Bronchial epithelial cell (primary cell): ENCODE results near the gene METTL4. TPM values are rescaled to one million over a fixed set of nuclear protein-coding genes. Genes with fewer than 3 reads are reported as not detected.
A peak's percentile ranks its signal among the peaks of the same experiment; 100 is the strongest.

Experiments
- DNase-seq: peaks from one replicate; pipeline ENCODE4 v3.0.0-alpha.2; 2010; ENCODE audit warnings: low read depth
- FAIRE-seq: peaks from 2 replicates; lab custom pipeline; 2011; peaks lifted over from hg19 to GRCh38; lab: Jason Lieb, UNC
- H3K27me3 ChIP-seq: 2 replicates; pipeline ENCODE4 v1.5.1; 2011; ENCODE audit warnings: low read length; ENCODE audit not compliant: control insufficient read depth, insufficient read depth
- H3K36me3 ChIP-seq: 2 replicates; pipeline ENCODE4 v1.5.1; 2011; ENCODE audit warnings: low read length; ENCODE audit not compliant: control insufficient read depth, insufficient read depth
- H3K4me3 ChIP-seq: 2 replicates; pipeline ENCODE4 v1.5.1; 2011; ENCODE audit warnings: mild to moderate bottlenecking, low read depth, low read length, control low read depth
- total RNA-seq: library from RNA; depleted of rRNA; stranded (reverse); fragments of >200 nt; gene quantifications from 2 replicates; pipeline ENCODE4 v1.2.1, GENCODE V29; 2014
- TF ChIP-seq, protein P1 (sequence below): IDR thresholded peaks from 2 replicates; pipeline ENCODE4 v1.5.1; 2011; ENCODE audit warnings: mild to moderate bottlenecking, moderate library complexity, low read length, control low read depth, inconsistent platforms; ENCODE audit not compliant: insufficient read depth, severe bottlenecking

METTL4 gene
- total RNA-seq, 1 donor from 2014 or later: 8.2 TPM

DNA sequence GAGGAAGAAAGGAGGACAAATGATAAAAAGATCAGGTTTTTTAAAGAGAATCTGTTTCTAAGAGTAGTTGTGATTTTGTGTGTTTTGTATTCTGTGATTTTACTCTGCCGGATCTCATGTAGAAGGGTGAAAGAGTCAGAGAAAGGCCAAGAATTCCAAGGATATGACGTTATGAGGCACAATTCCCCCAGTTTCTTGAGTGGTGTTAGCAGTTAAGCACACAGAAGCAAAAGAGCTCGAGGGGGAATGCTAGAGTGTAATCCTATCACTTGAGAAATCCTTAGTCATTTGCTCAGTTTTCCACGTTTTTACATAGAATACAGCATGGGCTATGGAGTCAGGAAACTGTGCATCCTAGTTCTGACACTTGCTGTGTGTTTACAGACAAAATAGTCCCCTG is 34.8 kb downstream of the METTL4 start:
- Histone ChIP-seq H3K27me3 (no peaks in the 10 kb centered on the region), H3K36me3 (no peaks in the 10 kb centered on the region), H3K4me3 (no peak overlapping the region)
- FAIRE-seq (no peak), DNase-seq (peak; percentile 84)
- TF ChIP-seq, protein P1, sequence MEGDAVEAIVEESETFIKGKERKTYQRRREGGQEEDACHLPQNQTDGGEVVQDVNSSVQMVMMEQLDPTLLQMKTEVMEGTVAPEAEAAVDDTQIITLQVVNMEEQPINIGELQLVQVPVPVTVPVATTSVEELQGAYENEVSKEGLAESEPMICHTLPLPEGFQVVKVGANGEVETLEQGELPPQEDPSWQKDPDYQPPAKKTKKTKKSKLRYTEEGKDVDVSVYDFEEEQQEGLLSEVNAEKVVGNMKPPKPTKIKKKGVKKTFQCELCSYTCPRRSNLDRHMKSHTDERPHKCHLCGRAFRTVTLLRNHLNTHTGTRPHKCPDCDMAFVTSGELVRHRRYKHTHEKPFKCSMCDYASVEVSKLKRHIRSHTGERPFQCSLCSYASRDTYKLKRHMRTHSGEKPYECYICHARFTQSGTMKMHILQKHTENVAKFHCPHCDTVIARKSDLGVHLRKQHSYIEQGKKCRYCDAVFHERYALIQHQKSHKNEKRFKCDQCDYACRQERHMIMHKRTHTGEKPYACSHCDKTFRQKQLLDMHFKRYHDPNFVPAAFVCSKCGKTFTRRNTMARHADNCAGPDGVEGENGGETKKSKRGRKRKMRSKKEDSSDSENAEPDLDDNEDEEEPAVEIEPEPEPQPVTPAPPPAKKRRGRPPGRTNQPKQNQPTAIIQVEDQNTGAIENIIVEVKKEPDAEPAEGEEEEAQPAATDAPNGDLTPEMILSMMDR: no peak

DNA sequence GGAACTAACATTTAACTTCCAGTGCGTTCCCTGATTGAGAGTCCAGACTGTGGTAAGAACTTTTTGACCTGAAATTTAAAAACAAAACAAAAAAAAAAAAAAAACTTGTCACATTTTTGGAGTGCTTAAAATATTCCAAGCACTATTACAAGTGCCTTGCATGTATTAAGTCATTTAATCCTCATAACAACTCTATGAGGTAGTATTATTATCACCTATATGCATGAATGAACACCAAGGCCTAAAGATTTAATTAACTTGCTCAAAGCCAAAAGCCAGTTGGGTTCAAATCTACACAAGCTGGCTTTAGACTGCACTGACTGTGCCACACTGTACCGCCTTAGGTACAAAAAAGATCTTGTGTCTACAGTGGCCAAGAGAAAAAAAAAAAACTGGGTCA is 35.2 kb downstream of the METTL4 start:
- Histone ChIP-seq H3K36me3 (no peaks in the 10 kb centered on the region), H3K27me3 (no peaks in the 10 kb centered on the region), H3K4me3 (no peak overlapping the region)
- DNase-seq: no peak
- TF ChIP-seq, protein P1: no peak
- no peak for FAIRE-seq

DNA sequence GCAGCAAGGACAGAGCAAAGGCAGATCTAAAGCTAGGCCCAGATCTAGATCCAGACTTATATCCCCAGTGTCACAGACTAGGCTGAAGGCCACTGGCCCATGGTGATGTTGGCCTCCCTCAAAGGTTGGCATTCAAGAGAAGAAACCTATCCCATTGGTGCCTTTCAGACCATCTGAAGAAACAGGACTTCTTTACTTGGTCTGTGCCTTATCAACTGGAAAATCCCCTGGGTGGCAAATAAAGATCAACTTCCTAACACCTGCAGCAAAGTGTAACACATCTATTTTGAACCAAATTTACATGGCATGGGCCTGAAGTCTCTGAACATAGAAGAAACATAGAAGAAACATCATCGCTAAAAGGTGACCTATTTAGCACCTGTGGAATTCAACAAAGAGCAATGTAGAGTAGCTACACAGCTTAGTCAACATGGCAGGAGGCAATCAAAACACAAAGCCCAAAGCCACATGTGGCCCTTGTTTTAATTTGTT is 35.8 kb downstream of the METTL4 start:
- Histone ChIP-seq H3K36me3 (no peaks in the 10 kb centered on the region), H3K27me3 (no peaks in the 10 kb centered on the region), H3K4me3 (no peak overlapping the region)
- DNase-seq: no peak
- peak; percentile 43 for FAIRE-seq
- TF ChIP-seq, protein P1: no peak

DNA sequence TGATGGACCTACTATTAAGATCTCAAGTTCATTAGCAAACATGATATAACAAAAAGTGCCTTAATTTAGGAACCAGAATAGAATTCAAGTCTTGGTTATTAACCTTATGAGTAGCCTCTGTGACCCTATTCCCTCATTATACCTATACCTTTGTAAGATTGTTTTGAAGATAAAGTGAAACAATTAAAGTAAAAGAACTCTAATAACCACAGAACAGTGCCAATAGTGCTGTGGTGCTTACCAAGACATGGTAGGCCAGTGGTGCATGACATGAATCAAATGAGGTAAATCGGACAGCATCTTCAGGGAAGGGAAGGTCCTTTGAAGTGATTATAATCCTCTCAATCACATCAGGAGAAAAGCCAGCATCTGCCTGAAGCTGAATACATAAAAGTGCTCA is 36.4 kb downstream of the METTL4 start:
- H3K4me3 ChIP-seq: no peak overlapping the region
- no peaks in the 10 kb centered on the region for H3K27me3 ChIP-seq
- no peak for FAIRE-seq
- TF ChIP-seq, protein P1: no peak
- no peaks in the 10 kb centered on the region for H3K36me3 ChIP-seq
- DNase-seq: no peak

DNA sequence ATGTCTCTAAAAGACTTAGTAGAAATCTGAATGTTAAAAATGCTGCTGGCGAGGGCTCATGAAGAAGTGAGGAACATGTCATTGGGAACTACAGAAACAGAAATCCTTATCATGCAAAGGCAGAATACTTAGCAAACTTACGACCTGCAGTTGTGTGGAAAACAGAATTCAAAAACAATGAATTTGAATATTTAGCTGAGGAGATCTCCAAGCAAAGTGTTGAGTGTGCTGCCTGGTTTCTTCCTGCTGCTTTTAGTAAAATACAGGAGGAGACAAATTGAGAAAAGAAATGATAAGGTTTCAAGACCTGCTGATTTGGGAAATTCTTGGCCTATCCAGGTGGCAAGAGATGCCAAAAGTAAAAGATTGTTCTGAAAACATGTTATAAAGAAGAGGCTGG is 38.5 kb downstream of the METTL4 start:
- TF ChIP-seq, protein P1: no peak
- H3K4me3 ChIP-seq: no peak overlapping the region
- H3K27me3 ChIP-seq: no peaks in the 10 kb centered on the region
- H3K36me3 ChIP-seq: no peaks in the 10 kb centered on the region
- DNase-seq: no peak
- FAIRE-seq: no peak

DNA sequence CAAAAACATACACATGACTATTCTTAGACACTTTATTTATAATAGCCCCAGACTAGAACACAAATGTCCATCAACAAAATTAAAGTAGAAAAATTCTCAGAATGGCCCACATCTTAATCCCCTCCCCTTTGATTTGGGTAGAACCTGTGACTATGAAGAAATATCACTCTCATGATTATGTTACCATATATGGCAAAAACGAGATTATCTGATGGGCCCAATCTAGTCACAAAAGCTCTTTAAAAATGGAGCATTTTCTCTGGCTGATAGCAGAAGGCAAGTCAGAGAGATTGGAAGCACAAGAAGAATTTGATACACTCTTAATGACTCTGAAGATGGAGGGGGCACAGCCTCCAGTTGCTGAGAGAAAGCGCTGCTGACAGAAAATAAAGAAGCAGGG is 39.6 kb downstream of the METTL4 start:
- TF ChIP-seq, protein P1: no peak
- DNase-seq: no peak
- H3K27me3 ChIP-seq: no peaks in the 10 kb centered on the region
- H3K36me3 ChIP-seq: no peaks in the 10 kb centered on the region
- H3K4me3 ChIP-seq: no peak overlapping the region
- no peak for FAIRE-seq
